SK-N-MC (cell line): ENCODE results near the gene CUL9.
A peak's percentile ranks its signal among the peaks of the same experiment; 100 is the strongest.

Source experiments
- DNase-seq: peaks from one replicate; pipeline ENCODE4 v3.0.0-alpha.2; 2011; ENCODE audit warnings: low read depth, low spot score
- H3K27ac ChIP-seq: fragments of 200-600 bp; sonication (generic); 2 replicates; pipeline ENCODE4 v1.5.1; 2016; ENCODE audit warnings: mixed run types
- H3K36me3 ChIP-seq: fragments of 200-600 bp; sonication (generic); 2 replicates; pipeline ENCODE4 v1.6.1; 2017; ENCODE audit warnings: antibody characterized with exemption, low read length, mixed read lengths; ENCODE audit not compliant: insufficient read depth
- H3K4me3 ChIP-seq: fragments of 200-600 bp; sonication (generic); 2 replicates; pipeline ENCODE4 v1.5.1; 2016
- H3K9ac ChIP-seq: fragments of 200-600 bp; sonication (generic); 2 replicates; pipeline ENCODE4 v1.8.0; 2017; ENCODE audit warnings: mixed run types, mixed read lengths; ENCODE audit not compliant: insufficient read length
- H3K9me3 ChIP-seq: fragments of 200-600 bp; sonication (generic); 2 replicates; pipeline ENCODE4 v1.6.1; 2017; ENCODE audit warnings: low read depth, mild to moderate bottlenecking, antibody characterized with exemption, low read length, moderate library complexity, mixed read lengths
- EZH2 ChIP-seq: fragments of 200-600 bp; sonication (generic); IDR thresholded peaks from one replicate; pipeline ENCODE4 v1.6.1; 2017; ENCODE audit warnings: antibody characterized with exemption
- FOXP2 ChIP-seq: optimal IDR thresholded peaks from 2 replicates; pipeline ENCODE3; 2011; ENCODE audit warnings: mild to moderate bottlenecking, moderate library complexity; ENCODE audit not compliant: insufficient read depth; ENCODE audit errors: extremely low read length, control extremely low read depth
- POLR2AphosphoS5 ChIP-seq: IDR thresholded peaks from 2 replicates; pipeline ENCODE4 v1.6.1; 2012; ENCODE audit warnings: mild to moderate bottlenecking, low read depth, low read length, borderline replicate concordance

CUL9 gene

DNA sequence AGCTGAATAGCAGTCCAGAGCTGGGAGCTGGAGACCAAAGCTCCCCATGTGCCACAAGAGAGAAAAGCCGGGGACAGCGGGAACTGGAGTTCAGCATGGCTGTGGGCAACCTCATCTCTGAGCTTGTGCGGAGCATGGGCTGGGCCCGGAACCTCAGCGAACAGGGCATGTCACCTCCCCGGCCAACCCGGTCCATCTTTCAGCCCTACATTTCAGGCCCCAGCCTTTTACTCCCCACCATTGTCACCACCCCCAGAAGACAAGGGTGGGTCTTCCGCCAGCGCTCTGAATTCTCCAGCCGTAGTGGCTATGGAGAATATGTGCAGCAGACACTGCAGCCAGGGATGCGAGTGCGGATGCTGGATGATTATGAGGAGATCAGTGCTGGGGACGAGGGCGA is 4.0 kb downstream of the CUL9 start:
- no peaks in the 10 kb centered on the region for H3K9me3 ChIP-seq
- TF ChIP-seq EZH2 = no peak
- TF ChIP-seq POLR2AphosphoS5 = no peak
- TF ChIP-seq FOXP2 = no peak
- DNase-seq = no peak
- no peaks in the 10 kb centered on the region for H3K36me3 ChIP-seq
- no peak overlapping the region for H3K27ac ChIP-seq
- H3K9ac ChIP-seq = peak overlapping the region; percentile 32
- H3K4me3 ChIP-seq = no peak overlapping the region

GRCh38 chr6:43186706-43187105 is 4.7 kb downstream of the CUL9 start:
- TF ChIP-seq FOXP2 (no peak), POLR2AphosphoS5 (no peak), EZH2 (no peak)
- Histone ChIP-seq H3K9me3 (no peaks in the 10 kb centered on the region), H3K9ac (no peak overlapping the region), H3K4me3 (no peak overlapping the region), H3K27ac (no peak overlapping the region), H3K36me3 (no peaks in the 10 kb centered on the region)
- DNase-seq = no peak

DNA sequence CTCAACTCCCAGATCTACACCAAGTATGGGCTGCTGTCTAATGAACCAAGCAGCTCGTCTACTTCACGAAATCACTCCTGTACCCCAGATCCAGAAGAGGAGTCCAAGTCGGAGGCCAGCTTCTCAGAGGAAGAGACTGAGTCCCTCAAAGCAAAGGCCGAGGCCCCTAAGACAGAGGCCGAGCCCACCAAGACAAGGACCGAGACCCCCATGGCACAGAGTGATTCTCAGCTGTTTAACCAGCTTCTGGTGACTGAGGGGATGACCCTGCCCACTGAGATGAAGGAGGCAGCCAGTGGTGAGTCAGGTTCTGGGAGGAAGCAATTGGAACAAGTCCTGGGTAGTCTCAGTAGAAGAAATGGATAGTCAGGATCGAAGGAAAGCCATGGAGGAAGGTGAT is 5.8 kb downstream of the CUL9 start:
- no peaks in the 10 kb centered on the region for H3K36me3 ChIP-seq
- H3K9ac ChIP-seq = no peak overlapping the region
- H3K27ac ChIP-seq = no peak overlapping the region
- H3K9me3 ChIP-seq = no peaks in the 10 kb centered on the region
- no peak overlapping the region for H3K4me3 ChIP-seq
- no peak for TF ChIP-seq POLR2AphosphoS5
- TF ChIP-seq EZH2 = no peak
- no peak for DNase-seq

DNA sequence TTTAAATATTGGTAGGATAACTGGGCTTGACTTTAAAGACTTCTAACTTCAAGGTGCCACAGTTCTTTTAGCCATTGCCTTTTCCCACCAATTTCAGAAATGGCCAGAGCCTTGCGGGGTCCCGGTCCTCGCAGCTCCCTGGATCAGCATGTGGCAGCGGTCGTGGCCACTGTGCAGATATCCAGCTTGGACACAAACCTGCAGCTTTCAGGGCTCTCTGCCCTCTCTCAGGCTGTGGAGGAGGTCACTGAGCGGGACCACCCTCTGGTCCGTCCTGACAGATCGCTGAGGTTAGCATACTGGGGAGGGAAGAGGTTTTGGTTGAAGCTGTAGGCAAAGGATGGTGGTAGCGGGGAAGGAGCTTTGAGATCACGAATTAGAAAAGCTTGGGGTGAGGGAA is 6.4 kb downstream of the CUL9 start:
- Histone ChIP-seq H3K9ac (no peak overlapping the region), H3K9me3 (no peaks in the 10 kb centered on the region), H3K4me3 (no peak overlapping the region), H3K27ac (no peak overlapping the region), H3K36me3 (no peaks in the 10 kb centered on the region)
- TF ChIP-seq EZH2 (no peak), FOXP2 (no peak), POLR2AphosphoS5 (no peak)
- no peak for DNase-seq

DNA sequence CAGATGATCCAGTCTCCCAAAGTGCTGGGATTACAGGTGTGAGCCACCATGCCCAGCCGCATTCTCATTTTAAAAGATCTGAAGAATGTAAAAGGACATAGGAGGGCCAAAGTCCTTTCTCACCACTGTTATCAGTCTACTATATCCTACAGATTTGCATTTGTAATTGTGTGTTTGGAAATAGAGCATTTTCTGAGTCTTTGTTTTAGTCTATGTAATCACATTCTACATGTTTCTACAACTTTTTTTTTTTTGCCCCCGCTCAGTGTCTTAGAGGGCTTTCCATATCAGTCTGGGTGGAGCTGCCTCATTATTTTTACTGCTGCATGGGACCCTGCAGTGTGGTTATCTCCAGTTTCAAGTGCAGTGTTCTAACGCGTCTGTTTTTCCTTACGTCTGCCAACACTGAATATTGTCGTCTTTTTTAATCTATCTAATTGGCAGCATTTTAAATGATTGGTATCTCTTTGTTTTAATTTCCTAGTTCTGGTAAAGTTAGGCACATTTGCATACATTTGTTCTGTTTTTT is 7.8 kb downstream of the CUL9 start:
- DNase-seq = no peak
- H3K9ac ChIP-seq = no peak overlapping the region
- no peaks in the 10 kb centered on the region for H3K36me3 ChIP-seq
- TF ChIP-seq FOXP2 = no peak
- TF ChIP-seq POLR2AphosphoS5 = no peak
- TF ChIP-seq EZH2 = no peak
- H3K4me3 ChIP-seq = no peak overlapping the region
- no peak overlapping the region for H3K27ac ChIP-seq
- H3K9me3 ChIP-seq = no peaks in the 10 kb centered on the region

DNA sequence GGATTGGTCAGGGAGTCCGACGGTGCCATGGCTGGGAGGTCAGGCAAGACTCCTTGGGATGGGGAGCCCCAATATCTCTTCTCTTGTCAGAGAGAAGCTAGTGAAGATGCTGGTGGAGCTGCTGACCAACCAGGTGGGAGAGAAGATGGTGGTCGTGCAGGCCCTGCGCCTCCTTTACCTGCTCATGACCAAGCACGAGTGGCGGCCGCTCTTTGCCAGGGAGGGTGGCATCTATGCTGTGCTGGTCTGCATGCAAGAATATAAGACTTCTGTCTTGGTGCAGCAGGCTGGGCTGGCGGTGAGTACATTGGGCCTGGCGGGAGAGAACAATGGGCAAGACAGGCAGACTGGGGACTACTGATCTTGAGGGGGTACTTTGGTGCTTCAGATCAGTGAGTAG is 10.9 kb downstream of the CUL9 start:
- no peak overlapping the region for H3K9ac ChIP-seq
- no peaks in the 10 kb centered on the region for H3K36me3 ChIP-seq
- no peak for DNase-seq
- TF ChIP-seq EZH2 (no peak), FOXP2 (no peak), POLR2AphosphoS5 (no peak)
- no peaks in the 10 kb centered on the region for H3K9me3 ChIP-seq
- H3K27ac ChIP-seq = no peak overlapping the region
- H3K4me3 ChIP-seq = no peak overlapping the region

DNA sequence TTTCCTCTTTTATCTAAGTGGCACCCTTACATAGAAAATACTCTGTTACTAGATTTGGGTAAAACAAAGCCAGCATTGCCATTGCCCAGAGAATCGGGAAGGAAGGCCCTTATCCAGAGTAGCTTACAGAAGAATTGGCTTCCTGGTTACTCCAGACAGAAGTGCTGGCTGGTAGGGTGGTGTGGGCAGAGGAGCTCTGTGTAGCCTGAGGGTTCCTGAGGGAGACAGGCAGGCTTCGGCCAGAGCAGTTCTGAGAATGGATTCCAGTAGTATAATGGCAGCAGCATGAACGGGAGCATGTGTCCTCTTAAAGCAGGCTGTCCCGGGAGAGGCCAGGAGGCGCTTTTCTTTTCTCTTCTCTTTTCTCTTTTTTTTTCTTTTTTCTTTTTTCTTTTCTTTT is 11.9 kb downstream of the CUL9 start:
- no peak overlapping the region for H3K4me3 ChIP-seq
- no peaks in the 10 kb centered on the region for H3K9me3 ChIP-seq
- TF ChIP-seq POLR2AphosphoS5 (no peak), FOXP2 (no peak), EZH2 (no peak)
- H3K9ac ChIP-seq = no peak overlapping the region
- H3K27ac ChIP-seq = no peak overlapping the region
- H3K36me3 ChIP-seq = no peaks in the 10 kb centered on the region
- DNase-seq = no peak

GRCh38 chr6:43196337-43196736 is 14.3 kb downstream of the CUL9 start:
- Histone ChIP-seq H3K36me3 (no peaks in the 10 kb centered on the region), H3K9ac (no peak overlapping the region), H3K4me3 (no peak overlapping the region), H3K9me3 (no peaks in the 10 kb centered on the region), H3K27ac (no peak overlapping the region)
- DNase-seq = no peak
- TF ChIP-seq POLR2AphosphoS5 (no peak), FOXP2 (no peak), EZH2 (no peak)

DNA sequence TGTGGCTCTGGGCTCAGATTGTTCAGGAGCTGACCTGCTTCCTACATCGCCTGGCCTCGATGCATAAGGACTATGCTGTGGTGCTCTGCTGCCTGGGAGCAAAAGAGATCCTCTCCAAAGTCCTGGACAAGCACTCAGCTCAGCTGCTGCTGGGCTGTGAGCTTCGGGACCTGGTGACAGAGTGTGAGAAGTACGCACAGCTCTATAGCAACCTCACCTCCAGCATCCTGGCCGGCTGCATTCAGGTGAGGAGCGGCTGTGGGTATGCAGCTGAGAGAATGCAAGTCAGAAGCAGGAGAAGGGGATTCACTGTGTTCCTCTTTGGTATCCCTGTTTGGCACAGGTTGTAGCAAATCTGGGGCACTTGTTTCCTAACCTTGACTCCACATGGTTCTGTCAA is 17.9 kb downstream of the CUL9 start:
- TF ChIP-seq FOXP2 (no peak), EZH2 (no peak), POLR2AphosphoS5 (no peak)
- H3K27ac ChIP-seq = no peak overlapping the region
- H3K9me3 ChIP-seq = no peaks in the 10 kb centered on the region
- no peak overlapping the region for H3K4me3 ChIP-seq
- H3K9ac ChIP-seq = no peak overlapping the region
- no peaks in the 10 kb centered on the region for H3K36me3 ChIP-seq
- DNase-seq = no peak

GRCh38 chr6:43200541-43200940 is 18.5 kb downstream of the CUL9 start:
- Histone ChIP-seq H3K4me3 (no peak overlapping the region), H3K27ac (no peak overlapping the region), H3K9ac (no peak overlapping the region), H3K36me3 (no peaks in the 10 kb centered on the region), H3K9me3 (no peaks in the 10 kb centered on the region)
- TF ChIP-seq EZH2 (no peak), FOXP2 (no peak)
- DNase-seq = no peak
